ENCODE results near the gene CALM1.
A peak's percentile ranks its signal among the peaks of the same experiment; 100 is the strongest.
"Not testable (repeated sequence)": the region's sequence is repeated elsewhere in the genome, so short reads cannot be mapped to it uniquely, and the experiment has no call there.

The CALM1 gene

GRCh38 chr14:90383731-90384542 is 12.9 kb upstream of the CALM1 start:
- peak; percentile 76 for DNase-seq (ENCODE audit: low spot score)

GRCh38 chr14:90384543-90384911 is 12.3 kb upstream of the CALM1 start:
- DNase-seq (ENCODE audit: low spot score) = no peak

GRCh38 chr14:90386321-90386720 is 10.5 kb upstream of the CALM1 start:
- DNase-seq (ENCODE audit: low spot score) = no peak

- DNase-seq (ENCODE audit: low spot score) = no peak
These were observed 9.5 kb upstream of the CALM1 start for GRCh38 chr14:90387206-90387760.

GRCh38 chr14:90388437-90388836 is 8.4 kb upstream of the CALM1 start:
- DNase-seq (ENCODE audit: low spot score) = no peak

- DNase-seq (ENCODE audit: low spot score) = no peak
These were observed 7.8 kb upstream of the CALM1 start for GRCh38 chr14:90388982-90389381.

GRCh38 chr14:90393966-90394365 is 2.9 kb upstream of the CALM1 start:
- no peak for DNase-seq (ENCODE audit: low spot score)

- DNase-seq (ENCODE audit: low spot score) = not testable (repeated sequence)
These were observed 2.0 kb upstream of the CALM1 start for GRCh38 chr14:90394782-90395181.

GRCh38 chr14:90397425-90398314 is 841 bp downstream of the CALM1 start:
- DNase-seq (ENCODE audit: low spot score) = peak; percentile 58

GRCh38 chr14:90398315-90398839 is 1.5 kb downstream of the CALM1 start:
- DNase-seq (ENCODE audit: low spot score) = no peak

- DNase-seq (ENCODE audit: low spot score) = no peak
These were observed 2.2 kb downstream of the CALM1 start for GRCh38 chr14:90398841-90399540.

- peak; percentile 94 for DNase-seq (ENCODE audit: low spot score)
These were observed 3.0 kb downstream of the CALM1 start for GRCh38 chr14:90399541-90400444.

- DNase-seq (ENCODE audit: low spot score) = no peak
These were observed 4.2 kb downstream of the CALM1 start for GRCh38 chr14:90400904-90401561.

- no peak for DNase-seq (ENCODE audit: low spot score)
These were observed 5.2 kb downstream of the CALM1 start for GRCh38 chr14:90402016-90402415.

GRCh38 chr14:90403065-90403464 is 6.2 kb downstream of the CALM1 start:
- no peak for DNase-seq (ENCODE audit: low spot score)

- DNase-seq (ENCODE audit: low spot score) = no peak
These were observed 8.3 kb downstream of the CALM1 start for GRCh38 chr14:90405101-90405500.

- no peak for DNase-seq (ENCODE audit: low spot score)
These were observed 8.9 kb downstream of the CALM1 start for GRCh38 chr14:90405755-90406154.

- DNase-seq (ENCODE audit: low spot score) = no peak
These were observed 9.6 kb downstream of the CALM1 start for GRCh38 chr14:90406384-90406798.

GRCh38 chr14:90407230-90407629 is 10.4 kb downstream of the CALM1 start:
- DNase-seq (ENCODE audit: low spot score) = no peak

GRCh38 chr14:90408713-90409112 is 11.9 kb downstream of the CALM1 start:
- no peak for DNase-seq (ENCODE audit: low spot score)
